Tibial artery (tissue), 4 donors: ENCODE results near the gene BAIAP2.

Source experiments
- DNase-seq, 2 donors: peaks; one replicate each; pipeline ENCODE4 v3.0.0-alpha.2; 2019
- H3K27ac ChIP-seq, 2 donors: fragments of 200-600 bp; sonication (generic) in 1 of 2; 1 replicate in 1 of 2; 2 replicates in 1 of 2; pipeline ENCODE4 v1.5.1; 2018 to 2019; ENCODE audit warnings: mild to moderate bottlenecking in 1 of 2
- H3K27me3 ChIP-seq, 2 donors: fragments of 200-600 bp; sonication (generic) in 1 of 2; one replicate each; pipeline versions ENCODE4 v1.5.1 to v1.6.0; 2016 to 2019
- H3K36me3 ChIP-seq, 3 donors: fragments of 200-600 bp; sonication (generic) in 2 of 3; one replicate each; pipeline ENCODE4 v1.5.1; 2016 to 2019; ENCODE audit warnings: mild to moderate bottlenecking in 2 of 3
- H3K4me1 ChIP-seq, 4 donors: fragments of 200-600 bp; sonication (generic) in 2 of 4; 1 replicate in 3 of 4; 2 replicates in 1 of 4; pipeline ENCODE4 v1.5.1; 2016 to 2019
- H3K4me3 ChIP-seq, 2 donors: fragments of 200-600 bp; sonication (generic) in 1 of 2; 1 replicate in 1 of 2; 2 replicates in 1 of 2; pipeline ENCODE4 v1.5.1; 2018 to 2019; ENCODE audit warnings: mild to moderate bottlenecking in 2 of 2
- H3K9me3 ChIP-seq, 3 donors: fragments of 200-600 bp; sonication (generic) in 1 of 3; one replicate each; pipeline ENCODE4 v1.5.1; 2016 to 2019
- CTCF ChIP-seq, 2 experiments: fragments of 200-600 bp in 1 of 2; fragments of 450-650 bp in 1 of 2; IDR thresholded peaks; one replicate each; pipeline ENCODE4 v1.5.1; 2017 to 2019; ENCODE audit warnings: antibody characterized with exemption in 2 of 2, mild to moderate bottlenecking in 1 of 2, moderate library complexity in 1 of 2
- intact Hi-C: fragments of 100-400 bp; cut with DNase I; formaldehyde crosslinking; loops from one replicate; pipeline ENCODE4 v1.15.0; 2023; ENCODE audit warnings: low total_unique reads

BAIAP2 gene

GRCh38 chr17:81128774-81129173 is 93.8 kb downstream of the BAIAP2 start:
- Histone ChIP-seq H3K36me3 (no peaks in the 10 kb centered on the region), H3K4me1 (no peaks in the 10 kb centered on the region), H3K9me3 (no peaks in the 10 kb centered on the region), H3K27ac (no peak overlapping the region), H3K27me3 (peaks cover 0 to 37% of the 10 kb centered on the region in 2 donors), H3K4me3 (no peak overlapping the region)
- TF ChIP-seq CTCF (IDR thresholded peaks at IDR 0.05) = no peak
- no peak for DNase-seq
- intact Hi-C loops = loop anchor here (10.0 kb wide), 1 partner anchor 456 kb away; no protein-coding TSS in a partner anchor

DNA sequence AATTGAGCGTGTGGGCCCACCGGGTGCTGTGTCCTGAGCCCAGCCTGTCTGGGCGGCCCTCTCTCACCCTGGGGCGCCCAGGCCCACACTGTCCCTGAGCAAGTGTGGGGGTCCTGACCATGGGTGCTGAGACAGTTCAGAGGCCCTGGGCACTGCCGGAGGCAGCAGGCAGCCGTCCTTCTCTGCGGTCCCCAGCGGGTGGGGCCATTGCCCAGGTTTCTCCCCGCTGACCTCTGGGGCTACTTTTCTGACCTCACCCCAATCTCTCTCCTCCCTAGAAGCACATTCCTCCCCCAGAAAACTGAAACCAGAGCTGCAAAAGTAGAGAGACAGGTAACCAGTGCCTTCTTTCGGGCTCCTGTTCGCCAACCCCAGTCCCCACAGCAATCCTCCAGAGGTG is 94.3 kb downstream of the BAIAP2 start:
- H3K27me3 ChIP-seq = peaks cover 0 to 33% of the 10 kb centered on the region in 2 donors
- H3K4me1 ChIP-seq = no peaks in the 10 kb centered on the region
- intact Hi-C loops = loop anchor here (10.0 kb wide), 1 partner anchor 456 kb away; no protein-coding TSS in a partner anchor
- H3K4me3 ChIP-seq = no peak overlapping the region
- H3K36me3 ChIP-seq = no peaks in the 10 kb centered on the region
- TF ChIP-seq CTCF (IDR thresholded peaks at IDR 0.05) = no peak
- no peaks in the 10 kb centered on the region for H3K9me3 ChIP-seq
- no peak overlapping the region for H3K27ac ChIP-seq
- no peak for DNase-seq

GRCh38 chr17:81129711-81130367 is 94.9 kb downstream of the BAIAP2 start:
- no peaks in the 10 kb centered on the region for H3K9me3 ChIP-seq
- no peak overlapping the region for H3K27ac ChIP-seq
- H3K4me3 ChIP-seq = no peak overlapping the region
- no peaks in the 10 kb centered on the region for H3K4me1 ChIP-seq
- intact Hi-C loops = loop anchor here (10.0 kb wide), 1 partner anchor 455 kb away; no protein-coding TSS in a partner anchor
- H3K27me3 ChIP-seq = peaks cover 0 to 31% of the 10 kb centered on the region in 2 donors
- DNase-seq = no peak
- TF ChIP-seq CTCF (IDR thresholded peaks at IDR 0.05) = no peak
- H3K36me3 ChIP-seq = no peaks in the 10 kb centered on the region

- DNase-seq = no peak
- TF ChIP-seq CTCF (IDR thresholded peaks at IDR 0.05) = no peak
- H3K36me3 ChIP-seq = no peaks in the 10 kb centered on the region
- no peak overlapping the region for H3K27ac ChIP-seq
- H3K9me3 ChIP-seq = no peaks in the 10 kb centered on the region
- no peak overlapping the region for H3K4me3 ChIP-seq
- peaks cover 0 to 24% of the 10 kb centered on the region in 2 donors for H3K27me3 ChIP-seq
- no peaks in the 10 kb centered on the region for H3K4me1 ChIP-seq
- intact Hi-C loops = no loop called here
Measured at GRCh38 chr17:81130385-81131361, 95.7 kb downstream of the BAIAP2 start.

- Histone ChIP-seq H3K36me3 (no peaks in the 10 kb centered on the region), H3K27ac (no peak overlapping the region), H3K4me1 (no peaks in the 10 kb centered on the region), H3K9me3 (no peaks in the 10 kb centered on the region), H3K4me3 (no peak overlapping the region), H3K27me3 (peaks cover 0 to 16% of the 10 kb centered on the region in 2 donors)
- no peak for DNase-seq
- TF ChIP-seq CTCF (IDR thresholded peaks at IDR 0.05) = no peak
- intact Hi-C loops = no loop called here
Measured at GRCh38 chr17:81131486-81132196, 96.7 kb downstream of the BAIAP2 start.
